PFSK-1 (cell line): Measurements from ENCODE around the gene TMEM163.

Experiments used
- FOXP2 ChIP-seq: optimal IDR thresholded peaks from 2 replicates; pipeline ENCODE3; 2011; ENCODE audit warnings: borderline replicate concordance, control low read depth, inconsistent platforms; ENCODE audit not compliant: insufficient read depth; ENCODE audit errors: extremely low read length, extremely low read depth
- POLR2AphosphoS5 ChIP-seq: IDR thresholded peaks from 2 replicates; pipeline ENCODE4 v1.6.1; 2012; ENCODE audit warnings: low read depth, mild to moderate bottlenecking, control low read depth, low read length, moderate library complexity
- SIN3A ChIP-seq: IDR thresholded peaks from 2 replicates; pipeline ENCODE4 v1.6.1; 2012; ENCODE audit warnings: mild to moderate bottlenecking, low read length, moderate library complexity, borderline replicate concordance; ENCODE audit not compliant: insufficient read depth
- TAF1 ChIP-seq: IDR thresholded peaks from 2 replicates; pipeline ENCODE4 v1.6.1; 2012; ENCODE audit warnings: low read length, control low read depth, borderline replicate concordance; ENCODE audit not compliant: insufficient read depth
- TF ChIP-seq, protein P1 (sequence below), 2 experiments: IDR thresholded peaks; 2 replicates each; pipeline versions ENCODE4 v1.6.1 to v1.8.0; 2011 to 2012; ENCODE audit warnings: low read depth in 2 of 2, low read length in 2 of 2, control low read depth in 1 of 2, inconsistent platforms in 1 of 2, mild to moderate bottlenecking in 1 of 2, moderate library complexity in 1 of 2; ENCODE audit not compliant: insufficient read depth in 1 of 2

The TMEM163 gene

DNA sequence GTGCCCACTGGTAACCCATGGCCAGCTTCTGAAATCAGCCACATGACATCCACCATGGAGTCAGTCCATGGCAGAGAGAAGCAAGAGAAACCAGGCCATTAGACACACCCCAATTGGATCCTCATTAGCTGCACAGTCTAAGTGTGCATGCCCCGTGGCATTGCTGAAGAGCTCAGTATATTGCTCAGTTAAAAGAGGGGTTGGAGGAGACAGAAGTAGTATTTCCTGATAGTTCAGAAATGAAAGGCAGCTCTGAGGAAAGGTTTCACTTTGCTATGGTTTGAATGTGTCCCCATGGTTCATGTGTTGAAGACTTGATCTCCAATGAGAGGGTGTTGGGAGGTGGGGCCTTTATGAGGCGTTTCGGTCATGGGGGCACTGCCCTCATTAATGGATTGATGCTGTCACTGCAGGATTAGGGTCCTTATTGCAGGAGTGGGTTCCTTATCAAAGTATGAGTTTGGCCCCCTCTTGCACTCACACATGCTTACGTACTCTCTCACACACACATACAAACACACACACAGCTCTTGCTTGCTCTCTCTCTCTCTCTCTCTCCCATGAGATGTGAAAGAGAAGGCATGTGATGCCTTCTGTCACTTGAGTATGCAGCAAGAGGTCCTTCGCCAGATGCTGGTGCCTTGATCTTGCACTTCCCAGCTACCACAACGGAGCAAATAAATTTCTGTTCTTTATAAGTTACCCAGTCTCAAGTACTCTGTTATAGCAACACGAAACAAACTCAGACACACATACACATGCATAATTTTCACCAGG, 58.0 kb downstream of the TMEM163 start:
- TF ChIP-seq SIN3A (no peak), POLR2AphosphoS5 (no peak), FOXP2 (no peak), TAF1 (no peak)
- TF ChIP-seq, protein P1, sequence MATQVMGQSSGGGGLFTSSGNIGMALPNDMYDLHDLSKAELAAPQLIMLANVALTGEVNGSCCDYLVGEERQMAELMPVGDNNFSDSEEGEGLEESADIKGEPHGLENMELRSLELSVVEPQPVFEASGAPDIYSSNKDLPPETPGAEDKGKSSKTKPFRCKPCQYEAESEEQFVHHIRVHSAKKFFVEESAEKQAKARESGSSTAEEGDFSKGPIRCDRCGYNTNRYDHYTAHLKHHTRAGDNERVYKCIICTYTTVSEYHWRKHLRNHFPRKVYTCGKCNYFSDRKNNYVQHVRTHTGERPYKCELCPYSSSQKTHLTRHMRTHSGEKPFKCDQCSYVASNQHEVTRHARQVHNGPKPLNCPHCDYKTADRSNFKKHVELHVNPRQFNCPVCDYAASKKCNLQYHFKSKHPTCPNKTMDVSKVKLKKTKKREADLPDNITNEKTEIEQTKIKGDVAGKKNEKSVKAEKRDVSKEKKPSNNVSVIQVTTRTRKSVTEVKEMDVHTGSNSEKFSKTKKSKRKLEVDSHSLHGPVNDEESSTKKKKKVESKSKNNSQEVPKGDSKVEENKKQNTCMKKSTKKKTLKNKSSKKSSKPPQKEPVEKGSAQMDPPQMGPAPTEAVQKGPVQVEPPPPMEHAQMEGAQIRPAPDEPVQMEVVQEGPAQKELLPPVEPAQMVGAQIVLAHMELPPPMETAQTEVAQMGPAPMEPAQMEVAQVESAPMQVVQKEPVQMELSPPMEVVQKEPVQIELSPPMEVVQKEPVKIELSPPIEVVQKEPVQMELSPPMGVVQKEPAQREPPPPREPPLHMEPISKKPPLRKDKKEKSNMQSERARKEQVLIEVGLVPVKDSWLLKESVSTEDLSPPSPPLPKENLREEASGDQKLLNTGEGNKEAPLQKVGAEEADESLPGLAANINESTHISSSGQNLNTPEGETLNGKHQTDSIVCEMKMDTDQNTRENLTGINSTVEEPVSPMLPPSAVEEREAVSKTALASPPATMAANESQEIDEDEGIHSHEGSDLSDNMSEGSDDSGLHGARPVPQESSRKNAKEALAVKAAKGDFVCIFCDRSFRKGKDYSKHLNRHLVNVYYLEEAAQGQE (IDR thresholded peaks at IDR 0.05; ENCODE audit: insufficient read depth in 1 of 2, low read depth in 2 of 2, low read length in 2 of 2) = no peak

DNA sequence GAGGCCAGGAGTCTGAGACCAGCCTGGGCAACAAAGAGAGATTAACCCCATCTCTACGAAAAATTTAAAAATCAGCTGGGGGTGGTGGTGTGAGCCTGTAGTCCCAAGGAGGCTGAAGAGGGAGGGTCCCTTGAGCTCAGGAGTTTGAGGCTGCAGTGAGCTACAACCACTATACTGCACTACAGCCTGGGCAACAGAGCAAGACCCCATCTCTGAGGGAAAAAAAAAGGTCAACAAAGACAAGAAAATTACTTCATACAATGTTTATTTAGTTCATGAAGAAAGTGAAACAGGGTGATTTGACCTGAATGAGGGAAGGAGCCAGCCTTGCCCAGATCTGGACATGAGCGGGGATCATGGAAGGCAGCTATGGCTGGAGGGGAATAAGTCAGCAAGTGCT, 59.1 kb downstream of the TMEM163 start:
- no peak for TF ChIP-seq SIN3A
- TF ChIP-seq POLR2AphosphoS5 = no peak
- TF ChIP-seq TAF1 = no peak
- TF ChIP-seq FOXP2 = no peak
- TF ChIP-seq, protein P1 (IDR thresholded peaks at IDR 0.05; ENCODE audit: insufficient read depth in 1 of 2, low read depth in 2 of 2, low read length in 2 of 2) = no peak

DNA sequence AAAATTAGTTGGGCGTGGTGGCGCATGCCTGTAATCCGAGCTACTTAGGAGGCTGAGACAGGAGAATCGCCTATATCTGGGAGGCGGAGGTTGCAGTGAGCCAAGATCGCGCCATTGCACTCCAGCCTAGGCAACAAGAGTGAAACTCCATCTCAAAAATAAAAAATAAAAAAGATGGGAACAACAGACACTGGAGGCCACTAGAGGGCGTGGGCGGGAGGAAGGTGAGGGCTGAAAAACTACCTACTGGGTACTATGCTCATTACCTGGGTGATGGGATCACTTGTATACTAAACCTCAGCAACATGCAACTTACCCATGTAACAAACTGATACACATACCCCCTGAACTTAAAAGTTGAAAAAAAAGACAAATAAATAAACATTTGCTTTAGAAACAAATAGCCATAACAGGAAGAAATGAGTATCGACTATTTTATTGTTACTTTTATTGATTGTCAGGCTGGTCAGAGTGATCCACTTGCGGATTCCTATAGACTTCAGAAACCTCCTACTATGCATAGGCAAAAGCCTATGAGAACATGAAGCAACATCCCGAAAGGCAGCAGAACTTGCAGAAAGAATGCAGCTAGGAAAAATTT, 61.0 kb downstream of the TMEM163 start:
- TF ChIP-seq POLR2AphosphoS5 = no peak
- TF ChIP-seq, protein P1 (IDR thresholded peaks at IDR 0.05; ENCODE audit: insufficient read depth in 1 of 2, low read depth in 2 of 2, low read length in 2 of 2) = no peak
- TF ChIP-seq TAF1 = no peak
- no peak for TF ChIP-seq FOXP2
- TF ChIP-seq SIN3A = no peak

DNA sequence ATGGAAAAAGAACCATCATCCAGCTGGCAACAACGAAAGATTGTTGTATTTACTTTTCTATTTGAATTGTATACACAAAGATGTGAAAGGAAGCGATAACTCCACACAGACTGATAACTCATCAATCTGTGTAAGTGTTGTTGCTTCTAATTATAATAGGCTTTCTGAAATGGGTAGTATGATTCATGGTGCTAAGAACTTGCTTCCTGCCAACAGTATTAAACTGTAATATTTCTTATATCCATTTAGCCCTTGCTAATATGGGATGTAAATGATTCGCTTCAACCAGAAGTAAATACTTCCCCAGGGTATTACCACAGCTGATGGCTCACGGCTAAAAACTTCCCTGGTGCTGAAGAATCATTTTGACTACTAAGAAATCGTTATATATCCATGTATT, 70.2 kb downstream of the TMEM163 start:
- TF ChIP-seq POLR2AphosphoS5 (no peak), TAF1 (no peak), SIN3A (no peak), FOXP2 (no peak)
- TF ChIP-seq, protein P1 (IDR thresholded peaks at IDR 0.05; ENCODE audit: insufficient read depth in 1 of 2, low read depth in 2 of 2, low read length in 2 of 2) = no peak
